Activated naive CD4-positive, alpha-beta T cell treated with anti-CD3 and anti-CD28 coated beads for 36 hours (primary cell): ENCODE measurements around the gene SH3TC1. TPM values are rescaled to one million over a fixed set of nuclear protein-coding genes. Genes with fewer than 3 reads are reported as not detected.

Experiments
- CTCF ChIA-PET: fragments of 350-600 bp; sonication (Branson Sonifier 250); formaldehyde crosslinking; loops from one replicate; lab custom pipeline; 2021; ENCODE audit warnings: antibody characterized with exemption; lab: Charles Lee
- DNase-seq: peaks from one replicate; pipeline ENCODE4 v3.0.0-alpha.2; 2020
- H3K27ac Mint-ChIP-seq: one replicate; pipeline ENCODE4 v1.8.0; 2021; ENCODE audit warnings: mild to moderate bottlenecking, mixed read lengths
- H3K27me3 Mint-ChIP-seq: one replicate; pipeline ENCODE4 v1.8.0; 2021; ENCODE audit warnings: low read depth, mixed read lengths
- H3K36me3 Mint-ChIP-seq: one replicate; pipeline ENCODE4 v1.8.0; 2021; ENCODE audit warnings: low read depth, mixed read lengths
- H3K4me1 Mint-ChIP-seq: one replicate; pipeline ENCODE4 v1.8.0; 2021; ENCODE audit warnings: low read depth, mixed read lengths
- H3K4me3 Mint-ChIP-seq: one replicate; pipeline ENCODE4 v1.8.0; 2021; ENCODE audit warnings: mild to moderate bottlenecking, moderate library complexity, mixed read lengths
- H3K9me3 Mint-ChIP-seq: one replicate; pipeline ENCODE4 v1.8.0; 2021; ENCODE audit warnings: mixed read lengths
- intact Hi-C: fragments of 100-400 bp; cut with micrococcal nuclease; formaldehyde crosslinking; loops from one replicate; pipeline ENCODE4 v1.15.1; 2023
- total RNA-seq, 2 experiments: library from RNA; stranded (reverse); gene quantifications; one replicate each; pipeline ENCODE4 v1.2.3, GENCODE V29; 2021

SH3TC1 gene
- total RNA-seq, 2 experiments from 2014 or later, result 17.9 to 23.6 TPM

DNA sequence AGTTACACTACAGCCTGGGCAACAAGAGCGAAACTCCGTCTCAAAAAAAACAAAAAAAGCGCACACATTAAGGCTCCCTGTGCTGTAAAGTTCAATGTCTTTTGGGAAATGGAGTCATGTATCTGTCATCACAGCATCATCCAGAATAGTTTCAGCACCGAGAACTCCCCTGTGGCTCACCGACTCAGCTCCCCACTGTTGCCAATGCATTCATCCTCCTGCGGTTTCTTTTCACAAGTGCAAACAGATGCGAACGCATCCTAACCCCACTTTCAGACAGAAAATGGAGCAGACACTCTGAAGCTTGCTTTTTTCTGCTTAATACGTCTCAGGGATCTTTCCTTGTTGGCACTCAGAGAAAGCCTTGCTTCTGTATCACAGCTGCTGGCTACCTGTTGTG is 13.8 kb upstream of the SH3TC1 start:
- CTCF ChIA-PET, result interaction anchor here (0.7 to 1.2 kb wide), 3 partner anchors 16 to 234 kb away, joined by 3 read pairs; no protein-coding TSS in a partner anchor
- H3K27ac Mint-ChIP-seq, result no peak overlapping the region
- H3K9me3 Mint-ChIP-seq, result no peaks in the 10 kb centered on the region
- no peaks in the 10 kb centered on the region for H3K36me3 Mint-ChIP-seq
- intact Hi-C loops, result no loop called here
- DNase-seq, result no peak
- H3K4me1 Mint-ChIP-seq, result no peaks in the 10 kb centered on the region
- H3K27me3 Mint-ChIP-seq, result no peaks in the 10 kb centered on the region
- no peak overlapping the region for H3K4me3 Mint-ChIP-seq

GRCh38 chr4:8185930-8186329 is 13.2 kb upstream of the SH3TC1 start:
- no peaks in the 10 kb centered on the region for H3K4me1 Mint-ChIP-seq
- no peaks in the 10 kb centered on the region for H3K9me3 Mint-ChIP-seq
- H3K27ac Mint-ChIP-seq, result no peak overlapping the region
- H3K36me3 Mint-ChIP-seq, result no peaks in the 10 kb centered on the region
- intact Hi-C loops, result no loop called here
- H3K27me3 Mint-ChIP-seq, result no peaks in the 10 kb centered on the region
- no peak overlapping the region for H3K4me3 Mint-ChIP-seq
- no peak for DNase-seq
- CTCF ChIA-PET, result interaction anchor here (1.0 kb wide), 1 partner anchor 17 kb away, joined by 3 read pairs; no protein-coding TSS in a partner anchor

GRCh38 chr4:8188085-8188484 is 11.0 kb upstream of the SH3TC1 start:
- Mint-ChIP-seq H3K9me3 (no peaks in the 10 kb centered on the region), H3K27me3 (no peaks in the 10 kb centered on the region), H3K4me1 (no peaks in the 10 kb centered on the region), H3K36me3 (no peaks in the 10 kb centered on the region), H3K27ac (no peak overlapping the region), H3K4me3 (no peak overlapping the region)
- CTCF ChIA-PET, result interaction anchor here (1.2 kb wide), 1 partner anchor 55 kb away, joined by 3 read pairs; no protein-coding TSS in a partner anchor
- intact Hi-C loops, result no loop called here
- DNase-seq, result no peak

- intact Hi-C loops, result no loop called here
- no peak for DNase-seq
- Mint-ChIP-seq H3K4me3 (no peak overlapping the region), H3K4me1 (no peaks in the 10 kb centered on the region), H3K27me3 (no peaks in the 10 kb centered on the region), H3K9me3 (no peaks in the 10 kb centered on the region), H3K36me3 (no peaks in the 10 kb centered on the region), H3K27ac (no peak overlapping the region)
- CTCF ChIA-PET, result interaction anchor here (1.2 to 2.9 kb wide), 2 partner anchors 12 to 54 kb away, joined by 3 to 11 read pairs; no protein-coding TSS in a partner anchor
These were observed 10.1 kb upstream of the SH3TC1 start for GRCh38 chr4:8188743-8189550.

DNA sequence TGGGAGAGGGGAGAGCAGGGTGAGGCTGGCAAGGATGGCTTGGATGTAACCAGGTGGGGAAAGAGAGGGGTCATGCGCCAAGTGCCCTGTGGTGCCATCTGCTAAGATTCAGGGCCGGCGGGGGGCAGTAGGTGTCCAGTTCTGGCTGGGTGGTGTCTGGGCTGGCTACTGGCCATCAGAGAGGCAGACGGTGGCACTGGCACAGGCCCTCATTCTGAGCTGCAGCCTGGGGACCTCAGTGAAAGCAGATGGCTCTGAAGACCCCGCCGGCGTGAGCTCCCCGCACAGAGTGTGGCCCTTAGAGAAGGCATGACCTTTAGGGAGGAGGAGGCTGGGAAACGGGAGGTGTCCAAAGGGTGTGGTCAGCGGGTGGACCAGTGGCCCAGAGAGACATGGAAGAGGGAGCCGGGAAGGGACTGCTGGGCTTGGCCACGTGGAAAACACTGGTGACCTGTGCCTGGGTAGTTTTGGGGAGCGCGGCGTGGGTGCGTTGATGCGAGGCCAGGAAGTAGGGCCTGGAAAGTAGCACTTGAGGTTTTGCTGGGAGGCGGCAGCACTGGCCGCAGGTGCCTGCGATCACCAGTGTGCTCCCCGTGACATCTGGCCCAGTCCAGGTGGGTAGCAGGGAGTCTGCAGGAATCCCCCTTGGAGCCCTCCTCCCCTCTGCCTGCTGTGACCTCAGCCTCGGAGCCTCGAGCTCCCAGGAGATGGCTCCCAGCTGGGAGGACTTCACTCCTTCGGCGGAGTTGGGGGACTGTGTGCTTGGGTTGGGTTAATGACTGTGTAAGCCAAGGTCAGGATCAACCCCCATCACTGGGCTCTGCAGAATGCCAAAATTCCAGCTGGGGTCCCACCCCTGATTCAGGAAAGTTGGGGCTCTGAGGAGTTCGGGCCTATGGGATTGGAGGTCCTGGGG is 9.3 kb upstream of the SH3TC1 start:
- H3K27me3 Mint-ChIP-seq, result no peaks in the 10 kb centered on the region
- H3K4me1 Mint-ChIP-seq, result no peaks in the 10 kb centered on the region
- H3K27ac Mint-ChIP-seq, result no peak overlapping the region
- no peak for DNase-seq
- CTCF ChIA-PET, result interaction anchor here (2.9 kb wide), 1 partner anchor 13 kb away, joined by 11 read pairs; no protein-coding TSS in a partner anchor
- no peak overlapping the region for H3K4me3 Mint-ChIP-seq
- no peaks in the 10 kb centered on the region for H3K9me3 Mint-ChIP-seq
- no peaks in the 10 kb centered on the region for H3K36me3 Mint-ChIP-seq
- intact Hi-C loops, result no loop called here

GRCh38 chr4:8191136-8191747 is 7.8 kb upstream of the SH3TC1 start:
- CTCF ChIA-PET, result interaction anchor here (2.9 kb wide), 1 partner anchor 15 kb away, joined by 11 read pairs; no protein-coding TSS in a partner anchor

DNA sequence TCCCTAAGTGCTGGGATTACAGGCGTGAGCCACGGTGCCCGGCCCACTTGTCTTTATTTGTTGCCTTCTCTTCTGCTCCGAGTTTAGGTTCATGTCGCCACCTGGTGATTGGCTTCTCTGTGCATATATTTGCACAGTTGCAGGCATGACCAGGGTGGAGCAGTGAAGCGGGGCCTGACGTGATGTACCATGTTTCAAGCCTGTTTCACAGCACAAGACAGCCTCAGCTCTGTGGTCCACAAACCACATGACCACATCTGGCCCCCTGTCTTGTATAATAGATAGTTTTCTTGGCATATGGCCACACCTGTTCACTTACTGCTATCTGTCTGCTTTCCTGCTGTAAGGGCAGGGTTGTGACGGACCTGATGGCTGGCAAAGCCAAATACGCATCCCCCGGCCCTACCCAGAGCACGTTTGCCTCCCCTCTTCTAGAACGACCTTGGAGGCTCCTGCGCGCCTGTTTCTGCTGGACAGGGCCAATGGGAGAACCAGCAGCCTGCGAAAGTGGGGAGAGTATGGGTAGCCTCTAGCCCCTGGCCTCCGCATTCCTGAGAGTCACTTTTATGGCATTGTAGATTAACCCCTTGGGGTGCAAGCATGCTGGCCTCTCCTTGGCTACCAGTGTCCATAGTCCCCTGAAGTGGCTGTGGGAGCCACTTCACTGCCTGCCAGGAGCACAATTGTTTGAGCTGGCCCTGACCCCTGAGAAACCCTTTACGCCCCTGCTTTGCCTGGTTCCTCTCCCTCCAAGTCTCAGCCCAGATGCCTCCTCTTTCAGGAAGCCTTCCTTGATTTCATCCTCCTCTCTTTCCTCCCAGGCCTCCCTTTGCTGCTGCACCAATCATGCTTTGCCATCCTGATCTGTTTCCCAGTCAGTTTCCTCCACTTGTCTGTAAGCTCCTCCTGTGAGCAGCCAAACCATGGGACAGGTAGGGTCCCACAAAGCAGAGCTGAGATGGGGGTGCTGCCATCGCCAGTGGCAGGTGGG is 6.0 kb upstream of the SH3TC1 start:
- CTCF ChIA-PET, result interaction anchor here (0.6 to 2.4 kb wide), 2 partner anchors 17 to 119 kb away, joined by 3 to 11 read pairs; no protein-coding TSS in a partner anchor
- Mint-ChIP-seq H3K27me3 (no peaks in the 10 kb centered on the region), H3K4me1 (no peaks in the 10 kb centered on the region), H3K36me3 (no peaks in the 10 kb centered on the region), H3K27ac (no peak overlapping the region), H3K4me3 (no peak overlapping the region), H3K9me3 (no peaks in the 10 kb centered on the region)
- DNase-seq, result peak; percentile 54
- intact Hi-C loops, result loop anchor here (1.0 kb wide), 1 partner anchor 16 kb away; no protein-coding TSS in a partner anchor

More at GRCh38 chr4:8191136-8191747, 7.8 kb upstream of the SH3TC1 start:
- no peaks in the 10 kb centered on the region for H3K4me1 Mint-ChIP-seq
- no peak overlapping the region for H3K27ac Mint-ChIP-seq
- DNase-seq, result no peak
- H3K27me3 Mint-ChIP-seq, result no peaks in the 10 kb centered on the region
- H3K9me3 Mint-ChIP-seq, result no peaks in the 10 kb centered on the region
- no peak overlapping the region for H3K4me3 Mint-ChIP-seq
- no peaks in the 10 kb centered on the region for H3K36me3 Mint-ChIP-seq
- intact Hi-C loops, result no loop called here

GRCh38 chr4:8194306-8195242 is 4.5 kb upstream of the SH3TC1 start:
- no peaks in the 10 kb centered on the region for H3K36me3 Mint-ChIP-seq
- peaks cover 11% of the 10 kb centered on the region for H3K4me1 Mint-ChIP-seq
- H3K9me3 Mint-ChIP-seq, result no peaks in the 10 kb centered on the region
- no peak for DNase-seq
- CTCF ChIA-PET, result interaction anchor here (2.4 kb wide), 1 partner anchor 18 kb away, joined by 11 read pairs; no protein-coding TSS in a partner anchor
- intact Hi-C loops, result no loop called here
- H3K4me3 Mint-ChIP-seq, result no peak overlapping the region
- H3K27me3 Mint-ChIP-seq, result no peaks in the 10 kb centered on the region
- no peak overlapping the region for H3K27ac Mint-ChIP-seq

GRCh38 chr4:8195431-8195830 is 3.7 kb upstream of the SH3TC1 start:
- intact Hi-C loops, result no loop called here
- Mint-ChIP-seq H3K4me3 (no peak overlapping the region), H3K27me3 (no peaks in the 10 kb centered on the region), H3K4me1 (peaks cover 14% of the 10 kb centered on the region), H3K9me3 (no peaks in the 10 kb centered on the region), H3K27ac (no peak overlapping the region), H3K36me3 (no peaks in the 10 kb centered on the region)
- CTCF ChIA-PET, result interaction anchor here (2.4 kb wide), 1 partner anchor 19 kb away, joined by 11 read pairs; no protein-coding TSS in a partner anchor
- no peak for DNase-seq

DNA sequence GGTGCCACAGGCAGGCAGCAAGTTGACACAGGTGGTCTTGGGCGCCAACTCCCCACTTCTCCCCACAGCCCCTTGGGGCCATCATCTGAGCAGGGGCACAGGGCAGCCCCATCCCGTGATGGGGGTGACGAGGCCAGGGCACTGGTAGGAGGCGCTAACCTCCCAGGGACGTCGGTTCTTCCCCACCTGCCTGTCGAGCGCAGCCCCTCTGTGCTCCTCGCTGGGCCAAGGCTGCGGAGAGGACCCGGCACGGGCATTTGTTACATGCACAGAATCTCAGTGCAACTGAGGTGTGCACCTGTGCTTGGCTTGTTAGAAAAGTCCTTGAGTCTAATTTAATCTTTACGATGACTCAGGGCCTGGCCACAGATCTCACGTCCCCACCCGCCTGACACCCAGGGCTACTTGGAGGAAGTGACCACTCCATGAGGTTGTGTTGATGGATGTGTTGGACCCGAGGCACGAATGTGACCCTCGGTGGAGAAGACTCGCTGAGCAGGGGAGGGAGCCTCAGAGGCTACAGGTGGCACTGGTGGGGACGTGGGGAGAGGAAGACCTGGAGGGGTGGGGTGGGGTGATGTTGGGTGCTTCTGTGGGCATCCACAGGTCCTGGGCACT is 3.1 kb upstream of the SH3TC1 start:
- no peak overlapping the region for H3K4me3 Mint-ChIP-seq
- peaks cover 20% of the 10 kb centered on the region for H3K4me1 Mint-ChIP-seq
- no peak overlapping the region for H3K27ac Mint-ChIP-seq
- CTCF ChIA-PET, result no interaction called here
- no peaks in the 10 kb centered on the region for H3K27me3 Mint-ChIP-seq
- no peaks in the 10 kb centered on the region for H3K36me3 Mint-ChIP-seq
- intact Hi-C loops, result no loop called here
- no peak for DNase-seq
- no peaks in the 10 kb centered on the region for H3K9me3 Mint-ChIP-seq
